NT2/D1 (cell line): ENCODE data around the gene RPP40.
A peak's percentile ranks its signal among the peaks of the same experiment; 100 is the strongest.

Experiments used
- DNase-seq: peaks from one replicate; pipeline ENCODE4 v3.0.0-alpha.2; 2011; ENCODE audit warnings: low read depth, low spot score
- H3K27me3 ChIP-seq: 2 replicates; pipeline ENCODE4 v1.6.0; 2011; ENCODE audit warnings: mild to moderate bottlenecking; ENCODE audit not compliant: insufficient read length, insufficient read depth
- H3K36me3 ChIP-seq: 2 replicates; pipeline ENCODE4 v1.6.1; 2011; ENCODE audit warnings: mild to moderate bottlenecking, low read length, mixed read lengths; ENCODE audit not compliant: insufficient read depth, insufficient read length
- H3K4me1 ChIP-seq: 2 replicates; pipeline ENCODE4 v1.5.1; 2011; ENCODE audit not compliant: insufficient read depth, insufficient read length
- H3K4me3 ChIP-seq: 2 replicates; pipeline ENCODE4 v1.5.1; 2011; ENCODE audit warnings: low read depth; ENCODE audit not compliant: insufficient read length
- H3K9ac ChIP-seq: 2 replicates; pipeline ENCODE4 v1.6.0; 2011; ENCODE audit warnings: low read depth; ENCODE audit not compliant: insufficient read length
- H3K9me3 ChIP-seq: 2 replicates; pipeline ENCODE4 v1.5.1; 2011; ENCODE audit warnings: mild to moderate bottlenecking, low read length; ENCODE audit not compliant: insufficient read depth
- SUZ12 ChIP-seq: IDR thresholded peaks from 2 replicates; pipeline ENCODE4 v1.6.1; 2011; ENCODE audit not compliant: insufficient read length, insufficient read depth; ENCODE audit errors: extremely low read depth
- YY1 ChIP-seq: IDR thresholded peaks from 2 replicates; pipeline ENCODE4 v1.6.1; 2011; ENCODE audit not compliant: insufficient read length, insufficient read depth
- ZNF274 ChIP-seq: IDR thresholded peaks from 2 replicates; pipeline ENCODE4 v1.6.1; 2011; ENCODE audit warnings: mild to moderate bottlenecking, low read depth, low read length

RPP40 gene

DNA sequence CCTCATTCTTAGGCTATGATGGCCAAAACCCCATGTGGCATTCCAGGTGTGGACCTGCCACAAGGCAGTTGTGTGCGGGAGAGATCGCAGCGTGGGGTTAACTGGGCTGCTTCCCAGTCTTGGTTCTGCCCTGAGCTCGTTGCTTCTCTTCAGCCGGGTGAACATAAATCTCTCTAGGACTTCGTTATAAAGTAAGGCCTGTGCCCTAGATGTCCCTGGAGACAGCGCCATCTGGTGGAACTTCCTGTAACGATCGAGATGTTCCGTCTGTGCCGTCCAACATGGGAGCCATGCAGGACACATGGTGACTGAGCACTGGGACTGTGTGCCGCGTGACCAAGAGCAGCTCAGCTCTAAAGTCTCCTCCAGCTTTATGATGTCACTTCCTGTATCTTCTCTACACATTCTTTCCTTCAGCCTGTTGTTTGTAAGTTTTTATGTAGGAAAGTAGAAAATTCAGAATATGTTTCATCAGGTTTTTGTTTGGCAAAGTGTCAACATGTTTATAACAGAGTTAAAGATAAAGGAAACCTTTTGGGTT lies 26.8 kb upstream of the RPP40 start:
- H3K4me1 ChIP-seq: peaks cover 2% of the 10 kb centered on the region
- no peak overlapping the region for H3K9ac ChIP-seq
- H3K27me3 ChIP-seq: no peaks in the 10 kb centered on the region
- H3K4me3 ChIP-seq: no peak overlapping the region
- H3K9me3 ChIP-seq: no peaks in the 10 kb centered on the region
- H3K36me3 ChIP-seq: no peaks in the 10 kb centered on the region
- TF ChIP-seq ZNF274 (no peak), YY1 (no peak), SUZ12 (no peak)
- peak; percentile 75 for DNase-seq

- H3K4me3 ChIP-seq: no peak overlapping the region
- H3K36me3 ChIP-seq: no peaks in the 10 kb centered on the region
- TF ChIP-seq ZNF274 (no peak), SUZ12 (no peak)
- H3K9me3 ChIP-seq: no peaks in the 10 kb centered on the region
- H3K4me1 ChIP-seq: peaks cover 2% of the 10 kb centered on the region
- no peak for DNase-seq
- H3K9ac ChIP-seq: no peak overlapping the region
- H3K27me3 ChIP-seq: no peaks in the 10 kb centered on the region
These were observed 25.8 kb upstream of the RPP40 start for GRCh38 chr6:5029609-5030008.

DNA sequence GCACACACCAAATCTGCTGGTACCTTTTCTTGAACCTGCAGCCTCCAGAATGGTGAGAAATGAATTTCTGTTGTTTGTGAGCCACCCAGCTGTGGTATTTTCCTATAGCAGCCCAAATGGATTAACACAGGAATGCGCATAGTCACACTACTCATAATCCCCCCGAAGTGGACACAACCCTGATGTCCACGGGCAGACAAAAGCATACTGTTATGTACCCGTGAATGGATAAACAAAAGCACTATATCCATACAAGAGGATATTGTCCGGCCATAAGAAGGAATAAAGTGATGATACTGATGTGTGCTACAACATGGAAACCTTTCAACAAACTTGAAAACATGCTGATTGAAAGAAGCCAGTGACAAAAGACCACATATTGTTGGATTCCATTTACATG lies 25.1 kb upstream of the RPP40 start:
- H3K9ac ChIP-seq: no peak overlapping the region
- no peaks in the 10 kb centered on the region for H3K36me3 ChIP-seq
- no peaks in the 10 kb centered on the region for H3K27me3 ChIP-seq
- TF ChIP-seq YY1: no peak
- no peak for TF ChIP-seq ZNF274
- no peak for TF ChIP-seq SUZ12
- no peak for DNase-seq
- H3K4me1 ChIP-seq: peaks cover 2% of the 10 kb centered on the region
- no peaks in the 10 kb centered on the region for H3K9me3 ChIP-seq
- no peak overlapping the region for H3K4me3 ChIP-seq

DNA sequence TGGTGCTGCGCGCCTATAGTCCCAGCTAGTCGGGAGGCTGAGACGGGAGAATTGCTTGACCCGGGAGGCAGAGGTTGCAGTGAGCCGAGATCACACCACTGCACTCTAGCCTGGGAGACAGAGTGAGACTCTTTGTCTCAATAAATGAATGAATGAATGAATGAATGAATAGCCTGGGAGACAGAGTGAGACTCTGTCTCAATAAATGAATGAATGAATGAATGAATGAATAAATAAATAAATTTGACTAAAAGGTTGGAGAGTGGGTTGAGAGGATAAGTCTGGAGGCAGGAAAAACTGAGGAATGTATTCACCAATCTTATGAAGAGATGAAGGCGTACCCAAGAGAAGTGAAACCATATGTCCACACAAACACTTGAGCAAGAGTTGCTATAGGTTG lies 24.5 kb upstream of the RPP40 start:
- Histone ChIP-seq H3K4me3 (no peak overlapping the region), H3K36me3 (no peaks in the 10 kb centered on the region), H3K27me3 (no peaks in the 10 kb centered on the region), H3K9me3 (no peaks in the 10 kb centered on the region), H3K9ac (no peak overlapping the region), H3K4me1 (no peaks in the 10 kb centered on the region)
- TF ChIP-seq SUZ12 (no peak), ZNF274 (no peak), YY1 (no peak)
- DNase-seq: no peak

DNA sequence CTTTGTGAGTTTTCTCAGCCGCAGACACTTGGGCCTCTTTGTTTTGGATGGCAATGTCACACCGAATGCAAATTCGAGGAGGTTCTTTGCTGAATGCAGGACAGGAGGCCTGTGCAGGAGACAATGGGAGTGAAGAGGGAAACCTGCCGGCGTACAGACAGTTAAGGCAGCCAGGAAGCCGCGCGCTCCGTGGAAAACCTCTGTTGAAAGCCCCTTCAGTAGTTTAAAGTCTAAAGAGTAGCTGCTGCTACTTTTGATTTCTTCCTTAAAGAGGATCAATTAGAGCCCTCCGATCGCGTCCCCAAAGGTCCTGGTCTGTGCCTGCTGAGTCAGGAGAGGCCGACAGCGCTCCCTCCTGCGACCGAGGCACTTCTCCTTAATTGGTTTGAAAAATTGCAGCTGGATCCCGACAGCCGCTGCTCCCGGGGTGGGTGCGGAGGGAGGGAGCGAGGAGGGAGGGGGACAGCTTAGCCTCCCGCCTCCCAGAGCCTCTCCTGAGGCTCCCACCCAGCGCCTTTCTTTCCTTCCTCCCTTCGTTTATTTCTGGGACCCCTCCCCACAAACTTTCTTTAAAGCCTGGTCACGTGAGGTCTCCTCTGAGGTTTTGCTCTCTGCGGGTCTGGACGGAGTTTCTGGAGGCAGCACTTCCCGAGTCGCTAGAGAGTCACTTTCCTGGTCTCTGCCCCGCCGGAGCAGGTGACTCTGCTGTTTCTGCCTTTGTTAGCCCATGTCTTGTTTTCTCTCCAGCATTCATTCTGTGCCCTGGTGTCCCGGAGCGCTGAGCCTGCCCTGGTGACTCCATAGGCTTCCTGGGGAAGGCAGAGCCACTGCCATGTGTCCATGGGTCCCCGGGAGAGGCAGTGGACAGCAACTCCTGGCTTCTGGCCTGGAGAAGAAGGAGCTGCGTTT lies 22.3 kb upstream of the RPP40 start:
- no peak for DNase-seq
- TF ChIP-seq ZNF274 (no peak), SUZ12 (no peak), YY1 (no peak)
- Histone ChIP-seq H3K4me1 (no peaks in the 10 kb centered on the region), H3K27me3 (no peaks in the 10 kb centered on the region), H3K36me3 (no peaks in the 10 kb centered on the region), H3K9me3 (no peaks in the 10 kb centered on the region), H3K9ac (peak overlapping the region; percentile 80), H3K4me3 (peak overlapping the region; percentile 47)

DNA sequence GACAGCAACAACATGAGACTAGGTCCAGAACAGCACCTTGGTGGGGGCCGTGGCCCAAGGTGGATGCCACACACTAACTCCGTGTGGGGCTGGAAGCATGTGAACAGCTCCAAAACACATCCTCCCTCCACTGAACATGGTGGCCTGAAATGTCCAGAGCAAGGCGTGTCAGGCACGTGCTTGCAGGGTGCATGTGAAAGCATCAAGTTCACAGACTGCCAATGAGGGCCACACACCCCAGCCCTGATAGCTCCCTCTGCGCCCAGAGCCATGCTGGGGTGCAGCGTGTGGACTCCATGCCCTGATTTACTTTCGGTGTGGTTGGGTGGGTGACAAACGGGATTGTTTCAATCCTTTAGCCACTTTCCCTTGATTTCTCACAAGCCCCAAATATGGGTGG lies 20.1 kb upstream of the RPP40 start:
- TF ChIP-seq SUZ12: no peak
- no peak for TF ChIP-seq ZNF274
- no peak for TF ChIP-seq YY1
- Histone ChIP-seq H3K36me3 (no peaks in the 10 kb centered on the region), H3K4me3 (no peak overlapping the region), H3K9me3 (no peaks in the 10 kb centered on the region), H3K9ac (no peak overlapping the region), H3K27me3 (no peaks in the 10 kb centered on the region), H3K4me1 (no peaks in the 10 kb centered on the region)
- no peak for DNase-seq

DNA sequence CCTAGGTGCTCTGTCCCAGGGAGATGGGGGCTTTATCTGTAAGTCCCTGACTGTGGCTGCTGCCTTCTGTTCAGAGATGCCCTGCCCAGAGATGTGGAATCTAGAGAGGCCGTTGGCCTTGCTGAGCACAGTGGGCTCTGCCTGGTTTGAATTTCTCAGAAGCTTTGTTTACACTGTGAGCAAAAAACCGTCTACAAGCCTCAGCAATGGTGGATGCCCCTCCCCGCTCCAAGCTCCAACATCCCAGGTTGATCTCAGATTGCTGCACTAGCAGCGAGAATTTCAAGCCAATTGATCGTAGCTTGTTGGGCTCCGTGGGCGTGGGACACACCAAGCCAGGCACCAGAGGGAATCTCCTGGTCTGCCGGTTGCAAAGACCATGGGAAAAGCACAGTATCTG lies 16.3 kb upstream of the RPP40 start:
- no peak for TF ChIP-seq YY1
- TF ChIP-seq ZNF274: no peak
- TF ChIP-seq SUZ12: no peak
- H3K9me3 ChIP-seq: peaks cover 6% of the 10 kb centered on the region; the same call in 1 of the 2 replicates
- no peaks in the 10 kb centered on the region for H3K4me1 ChIP-seq
- H3K9ac ChIP-seq: no peak overlapping the region
- no peaks in the 10 kb centered on the region for H3K27me3 ChIP-seq
- H3K4me3 ChIP-seq: no peak overlapping the region
- no peaks in the 10 kb centered on the region for H3K36me3 ChIP-seq
- DNase-seq: no peak
